Measurements from ENCODE around the gene FOXL2NB. TPM values are rescaled to one million over a fixed set of nuclear protein-coding genes. Genes with fewer than 3 reads are reported as not detected.
A peak's percentile ranks its signal among the peaks of the same experiment; 100 is the strongest.

FOXL2NB gene
- total RNA-seq, 1 donor from 2014 or later = 1.5 TPM

GRCh38 chr3:138928727-138929372, 18.2 kb upstream of the FOXL2NB start:
- no peak for DNase-seq (ENCODE audit: extremely low spot score in 2 of 2)
- intact Hi-C loops (cut with DNase I) = no loop called here

GRCh38 chr3:138933068-138933668, 13.8 kb upstream of the FOXL2NB start:
- no peaks in the 10 kb centered on the region for H3K27me3 ChIP-seq
- TF ChIP-seq CTCF (IDR thresholded peaks at IDR 0.05) = no peak
- no peak for TF ChIP-seq POLR2A (IDR thresholded peaks at IDR 0.05)
- no peak for TF ChIP-seq POLR2AphosphoS5 (IDR thresholded peaks at IDR 0.05; ENCODE audit: insufficient read depth in 1 of 2, low read depth in 1 of 2)
- peaks cover 25% of the 10 kb centered on the region for H3K4me1 ChIP-seq
- H3K27ac ChIP-seq = no peak overlapping the region
- DNase-seq (ENCODE audit: extremely low spot score in 2 of 2) = no peak
- intact Hi-C loops (cut with DNase I) = no loop called here
- H3K4me3 ChIP-seq = no peak overlapping the region
- H3K9me3 ChIP-seq = no peaks in the 10 kb centered on the region
- H3K36me3 ChIP-seq = no peaks in the 10 kb centered on the region

More at GRCh38 chr3:138928727-138929372, 18.2 kb upstream of the FOXL2NB start:
- Histone ChIP-seq H3K27ac (no peak overlapping the region), H3K9me3 (no peaks in the 10 kb centered on the region), H3K4me1 (no peaks in the 10 kb centered on the region), H3K36me3 (no peaks in the 10 kb centered on the region), H3K27me3 (no peaks in the 10 kb centered on the region), H3K4me3 (no peak overlapping the region)
- no peak for TF ChIP-seq POLR2A (IDR thresholded peaks at IDR 0.05)

GRCh38 chr3:138933981-138934691, 12.9 kb upstream of the FOXL2NB start:
- Histone ChIP-seq H3K27ac (no peak overlapping the region), H3K27me3 (no peaks in the 10 kb centered on the region), H3K4me3 (no peak overlapping the region), H3K4me1 (peaks cover 34% of the 10 kb centered on the region), H3K9me3 (no peaks in the 10 kb centered on the region), H3K36me3 (no peaks in the 10 kb centered on the region)
- intact Hi-C loops (cut with DNase I) = no loop called here
- TF ChIP-seq POLR2A (IDR thresholded peaks at IDR 0.05) (no peak), POLR2AphosphoS5 (IDR thresholded peaks at IDR 0.05; ENCODE audit: insufficient read depth in 1 of 2, low read depth in 1 of 2) (no peak), CTCF (IDR thresholded peaks at IDR 0.05) (no peak)
- no peak for DNase-seq (ENCODE audit: extremely low spot score in 2 of 2)

GRCh38 chr3:138935505-138935862, 11.5 kb upstream of the FOXL2NB start:
- H3K36me3 ChIP-seq = no peaks in the 10 kb centered on the region
- H3K9me3 ChIP-seq = no peaks in the 10 kb centered on the region
- intact Hi-C loops (cut with DNase I) = no loop called here
- TF ChIP-seq POLR2AphosphoS5 (IDR thresholded peaks at IDR 0.05; ENCODE audit: insufficient read depth in 1 of 2, low read depth in 1 of 2) (no peak), CTCF (IDR thresholded peaks at IDR 0.05) (no peak), POLR2A (IDR thresholded peaks at IDR 0.05) (no peak)
- no peak overlapping the region for H3K27ac ChIP-seq
- DNase-seq (ENCODE audit: extremely low spot score in 2 of 2) = no peak
- peaks cover 34% of the 10 kb centered on the region for H3K4me1 ChIP-seq
- peak overlapping the region in 1 of 2 donors; percentile 52 for H3K4me3 ChIP-seq
- no peaks in the 10 kb centered on the region for H3K27me3 ChIP-seq

GRCh38 chr3:138935863-138936740, 10.9 kb upstream of the FOXL2NB start:
- H3K4me3 ChIP-seq = peak overlapping the region; percentile 36 to 52
- intact Hi-C loops (cut with DNase I) = no loop called here
- no peaks in the 10 kb centered on the region for H3K36me3 ChIP-seq
- no peaks in the 10 kb centered on the region for H3K9me3 ChIP-seq
- H3K4me1 ChIP-seq = peaks cover 34% of the 10 kb centered on the region
- H3K27me3 ChIP-seq = no peaks in the 10 kb centered on the region
- TF ChIP-seq POLR2A (IDR thresholded peaks at IDR 0.05) (no peak), POLR2AphosphoS5 (IDR thresholded peaks at IDR 0.05; ENCODE audit: insufficient read depth in 1 of 2, low read depth in 1 of 2) (peak in 1 of 2 donors; percentile 41), CTCF (IDR thresholded peaks at IDR 0.05) (peak; percentile 24 to 87 (median 87))
- DNase-seq (ENCODE audit: extremely low spot score in 2 of 2) = no peak
- peak overlapping the region; percentile 34 for H3K27ac ChIP-seq
